H1 (cell line): Measurements from ENCODE around the gene CTBP2.

Experiments used
- BRCA1 ChIP-seq: IDR thresholded peaks from 2 replicates; pipeline ENCODE4 v1.6.1; 2012; ENCODE audit warnings: low read depth, low read length, improper control_type of control experiment
- HDAC6 ChIP-seq: IDR thresholded peaks from one replicate; pipeline ENCODE4 v1.7.1; 2012; ENCODE audit warnings: low read depth, mild to moderate bottlenecking, inconsistent platforms, low read length, moderate library complexity
- SP1 ChIP-seq: IDR thresholded peaks from 2 replicates; pipeline ENCODE4 v1.6.1; 2011; ENCODE audit warnings: low read depth, low read length
- TF ChIP-seq, protein P1 (sequence below), 3 experiments: IDR thresholded peaks; 1 replicate in 2 of 3; 2 replicates in 1 of 3; pipeline versions ENCODE4 v1.5.1 to v1.6.1; 2011; ENCODE audit warnings: low read length in 3 of 3, mild to moderate bottlenecking in 3 of 3, inconsistent platforms in 2 of 3, low read depth in 1 of 3, moderate library complexity in 1 of 3; ENCODE audit not compliant: insufficient read depth in 1 of 3; ENCODE audit errors: control extremely low read depth in 1 of 3

DNA sequence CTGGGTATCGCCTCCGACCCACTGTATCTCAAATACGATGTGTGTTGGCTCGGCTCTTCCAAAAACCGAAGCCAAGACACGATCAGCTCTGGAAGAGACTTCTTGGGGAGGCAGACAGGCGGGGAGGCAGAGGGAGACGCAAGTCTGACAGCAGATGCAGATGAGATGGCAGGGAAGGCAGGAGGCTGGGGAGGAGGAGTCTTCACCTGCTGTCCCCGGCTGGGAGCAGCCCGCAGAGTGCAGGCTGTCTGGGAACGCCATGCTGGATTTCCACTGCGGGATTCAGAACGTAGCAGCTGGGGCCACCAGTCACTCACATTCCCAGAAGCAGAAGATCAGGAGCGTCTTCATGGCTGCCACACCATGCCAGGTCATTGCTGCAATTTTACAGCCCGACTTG is 29.4 kb downstream of the CTBP2 start:
- TF ChIP-seq SP1 (no peak), BRCA1 (no peak), HDAC6 (no peak)
- TF ChIP-seq, protein P1, sequence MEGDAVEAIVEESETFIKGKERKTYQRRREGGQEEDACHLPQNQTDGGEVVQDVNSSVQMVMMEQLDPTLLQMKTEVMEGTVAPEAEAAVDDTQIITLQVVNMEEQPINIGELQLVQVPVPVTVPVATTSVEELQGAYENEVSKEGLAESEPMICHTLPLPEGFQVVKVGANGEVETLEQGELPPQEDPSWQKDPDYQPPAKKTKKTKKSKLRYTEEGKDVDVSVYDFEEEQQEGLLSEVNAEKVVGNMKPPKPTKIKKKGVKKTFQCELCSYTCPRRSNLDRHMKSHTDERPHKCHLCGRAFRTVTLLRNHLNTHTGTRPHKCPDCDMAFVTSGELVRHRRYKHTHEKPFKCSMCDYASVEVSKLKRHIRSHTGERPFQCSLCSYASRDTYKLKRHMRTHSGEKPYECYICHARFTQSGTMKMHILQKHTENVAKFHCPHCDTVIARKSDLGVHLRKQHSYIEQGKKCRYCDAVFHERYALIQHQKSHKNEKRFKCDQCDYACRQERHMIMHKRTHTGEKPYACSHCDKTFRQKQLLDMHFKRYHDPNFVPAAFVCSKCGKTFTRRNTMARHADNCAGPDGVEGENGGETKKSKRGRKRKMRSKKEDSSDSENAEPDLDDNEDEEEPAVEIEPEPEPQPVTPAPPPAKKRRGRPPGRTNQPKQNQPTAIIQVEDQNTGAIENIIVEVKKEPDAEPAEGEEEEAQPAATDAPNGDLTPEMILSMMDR (IDR thresholded peaks at IDR 0.05; ENCODE audit: control extremely low read depth in 1 of 3, insufficient read depth in 1 of 3, low read depth in 1 of 3, low read length in 3 of 3): no peak
